Thyroid gland (tissue), 4 donors: ENCODE results near the gene CEP192.

Source experiments
- POLR2A ChIP-seq, 2 donors: fragments of 450-650 bp; IDR thresholded peaks; one replicate each; pipeline ENCODE4 v1.6.1; 2017; ENCODE audit warnings: antibody characterized with exemption in 2 of 2, mild to moderate bottlenecking in 2 of 2, moderate library complexity in 1 of 2
- TF ChIP-seq, protein P1 (sequence below), 6 experiments: fragments of 200-600 bp in 3 of 6; fragments of 450-650 bp in 3 of 6; sonication (generic) in 3 of 6; IDR thresholded peaks; one replicate each; pipeline ENCODE4 v1.5.1; 2016 to 2019; ENCODE audit warnings: antibody characterized with exemption in 6 of 6, mild to moderate bottlenecking in 2 of 6, inconsistent platforms in 1 of 6, moderate library complexity in 1 of 6

GRCh38 chr18:13022644-13023043 is 31.5 kb downstream of the CEP192 start:
- TF ChIP-seq, protein P1, sequence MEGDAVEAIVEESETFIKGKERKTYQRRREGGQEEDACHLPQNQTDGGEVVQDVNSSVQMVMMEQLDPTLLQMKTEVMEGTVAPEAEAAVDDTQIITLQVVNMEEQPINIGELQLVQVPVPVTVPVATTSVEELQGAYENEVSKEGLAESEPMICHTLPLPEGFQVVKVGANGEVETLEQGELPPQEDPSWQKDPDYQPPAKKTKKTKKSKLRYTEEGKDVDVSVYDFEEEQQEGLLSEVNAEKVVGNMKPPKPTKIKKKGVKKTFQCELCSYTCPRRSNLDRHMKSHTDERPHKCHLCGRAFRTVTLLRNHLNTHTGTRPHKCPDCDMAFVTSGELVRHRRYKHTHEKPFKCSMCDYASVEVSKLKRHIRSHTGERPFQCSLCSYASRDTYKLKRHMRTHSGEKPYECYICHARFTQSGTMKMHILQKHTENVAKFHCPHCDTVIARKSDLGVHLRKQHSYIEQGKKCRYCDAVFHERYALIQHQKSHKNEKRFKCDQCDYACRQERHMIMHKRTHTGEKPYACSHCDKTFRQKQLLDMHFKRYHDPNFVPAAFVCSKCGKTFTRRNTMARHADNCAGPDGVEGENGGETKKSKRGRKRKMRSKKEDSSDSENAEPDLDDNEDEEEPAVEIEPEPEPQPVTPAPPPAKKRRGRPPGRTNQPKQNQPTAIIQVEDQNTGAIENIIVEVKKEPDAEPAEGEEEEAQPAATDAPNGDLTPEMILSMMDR (IDR thresholded peaks at IDR 0.05), result no peak
- no peak for TF ChIP-seq POLR2A (IDR thresholded peaks at IDR 0.05)
